ENCODE measurements around the gene ELL2. TPM values are rescaled to one million over a fixed set of nuclear protein-coding genes. Genes with fewer than 3 reads are reported as not detected.
A peak's percentile ranks its signal among the peaks of the same experiment; 100 is the strongest.

ELL2 gene
- total and polyA plus RNA-seq, 8 donors = 15.3 to 62.7 (median 24.3) TPM

DNA sequence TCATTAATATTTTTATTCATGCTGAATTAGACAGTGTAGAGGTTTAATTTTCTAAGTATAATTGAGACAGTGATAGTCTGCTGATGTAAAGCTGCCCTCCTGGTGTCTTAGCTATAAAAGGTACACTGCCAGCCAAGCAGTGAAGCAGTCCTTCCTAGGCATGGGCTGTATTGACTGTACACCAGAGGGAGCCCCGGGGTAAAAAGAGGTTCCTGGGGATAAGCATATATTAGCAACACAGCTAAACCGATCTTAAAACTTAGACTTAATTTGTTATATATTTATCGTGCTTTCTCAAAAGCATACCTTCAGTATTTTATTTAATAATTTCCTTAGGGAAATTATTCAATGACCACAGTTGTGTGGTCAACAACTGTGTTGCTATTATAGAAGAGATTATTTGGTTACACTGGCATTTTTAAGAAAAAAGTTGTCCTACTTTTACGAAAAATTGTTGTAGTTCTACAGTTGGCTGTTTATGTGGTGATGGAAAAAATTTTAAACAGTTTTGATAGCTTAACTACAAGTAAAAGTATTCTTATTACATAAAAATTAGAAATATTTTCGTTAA, 68.8 kb downstream of the ELL2 start:
- H3K4me1 ChIP-seq = no peaks in the 10 kb centered on the region
- ATAC-seq = peak; percentile 83
- TF ChIP-seq CTCF (IDR thresholded peaks at IDR 0.05) = peak; percentile 25
- intact Hi-C loops (cut with DNase I) = no loop called here
- no peaks in the 10 kb centered on the region for H3K9me3 ChIP-seq
- no peak overlapping the region for H3K4me3 ChIP-seq
- DNase-seq = no peak
- H3K27me3 ChIP-seq = no peaks in the 10 kb centered on the region
- no peak overlapping the region for H3K27ac ChIP-seq
- peaks cover 5 to 92% of the 10 kb centered on the region in 2 donors for H3K36me3 ChIP-seq

GRCh38 chr5:95891499-95891898, 70.2 kb downstream of the ELL2 start:
- Histone ChIP-seq H3K36me3 (peaks cover 5 to 87% of the 10 kb centered on the region in 2 donors), H3K27me3 (no peaks in the 10 kb centered on the region), H3K4me1 (no peaks in the 10 kb centered on the region), H3K27ac (no peak overlapping the region), H3K9me3 (no peaks in the 10 kb centered on the region), H3K4me3 (no peak overlapping the region)
- no peak for ATAC-seq
- no peak for DNase-seq
- no peak for TF ChIP-seq CTCF (IDR thresholded peaks at IDR 0.05)
- intact Hi-C loops (cut with DNase I) = no loop called here

GRCh38 chr5:95889076-95889475, 72.6 kb downstream of the ELL2 start:
- Histone ChIP-seq H3K9me3 (no peaks in the 10 kb centered on the region), H3K27ac (no peak overlapping the region), H3K4me3 (no peak overlapping the region), H3K36me3 (peaks cover 5 to 70% of the 10 kb centered on the region in 2 donors), H3K27me3 (no peaks in the 10 kb centered on the region), H3K4me1 (peaks cover 2 to 7% of the 10 kb centered on the region in 2 donors)
- ATAC-seq (no peak), DNase-seq (no peak)
- intact Hi-C loops (cut with DNase I) = no loop called here
- TF ChIP-seq CTCF (IDR thresholded peaks at IDR 0.05) = no peak

DNA sequence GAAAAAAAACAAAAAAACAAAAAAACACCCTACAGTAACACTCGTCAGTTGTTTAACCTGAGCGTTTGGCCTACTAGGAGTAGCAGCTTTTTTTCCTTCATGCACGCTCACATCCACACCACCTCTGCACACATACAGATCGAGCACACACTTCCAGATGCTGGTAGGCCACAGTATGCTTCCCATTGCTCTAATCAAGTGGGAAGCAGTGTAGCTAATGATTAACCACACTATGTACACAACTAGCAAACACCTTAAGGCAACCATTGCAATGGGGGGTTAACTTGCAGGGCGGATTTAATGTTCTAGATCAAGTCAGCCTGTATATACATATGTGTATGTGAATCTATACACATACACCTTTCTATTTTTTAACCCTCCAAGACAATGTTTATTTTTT, 73.7 kb downstream of the ELL2 start:
- Histone ChIP-seq H3K27ac (no peak overlapping the region), H3K27me3 (no peaks in the 10 kb centered on the region), H3K9me3 (no peaks in the 10 kb centered on the region), H3K36me3 (peaks cover 5 to 61% of the 10 kb centered on the region in 2 donors), H3K4me1 (peaks cover 6 to 11% of the 10 kb centered on the region in 2 donors), H3K4me3 (no peak overlapping the region)
- intact Hi-C loops (cut with DNase I) = no loop called here
- ATAC-seq = no peak
- TF ChIP-seq CTCF (IDR thresholded peaks at IDR 0.05) = no peak
- DNase-seq = no peak

DNA sequence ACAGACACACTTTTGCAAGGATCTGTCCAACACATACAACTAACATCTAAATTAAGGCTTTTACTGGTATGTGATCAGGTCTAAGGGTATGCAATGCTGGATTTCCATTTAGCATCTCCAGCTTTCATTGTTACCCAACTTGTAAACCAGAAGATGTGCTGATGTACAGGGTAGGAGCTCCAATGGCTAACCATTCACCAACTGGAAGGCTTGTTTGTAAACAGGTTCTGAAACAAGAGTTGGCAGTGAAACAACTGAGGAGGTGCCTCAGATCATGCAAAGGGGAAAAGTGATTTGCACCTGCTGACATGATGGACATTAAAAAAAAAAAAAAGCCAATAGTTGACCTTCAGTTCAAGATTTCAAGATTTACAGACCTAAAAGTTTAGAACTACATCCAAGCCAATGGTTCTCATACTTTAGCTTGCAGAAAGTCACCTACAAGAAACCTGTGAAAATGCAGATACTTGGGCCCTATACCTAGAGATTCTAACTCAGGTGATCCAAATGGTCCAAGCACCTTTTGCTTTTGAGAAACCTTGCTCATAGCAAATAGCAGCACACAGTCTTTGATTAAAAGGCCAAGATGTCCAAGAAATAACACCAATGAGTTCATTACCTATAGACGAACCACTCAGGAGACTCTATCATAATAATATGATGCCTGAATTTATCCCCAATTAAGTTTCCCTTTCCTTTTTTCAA, 75.2 kb downstream of the ELL2 start:
- no peak overlapping the region for H3K27ac ChIP-seq
- TF ChIP-seq CTCF (IDR thresholded peaks at IDR 0.05) = no peak
- ATAC-seq (no peak), DNase-seq (no peak)
- no peaks in the 10 kb centered on the region for H3K9me3 ChIP-seq
- intact Hi-C loops (cut with DNase I) = no loop called here
- H3K4me1 ChIP-seq = peaks cover 6 to 11% of the 10 kb centered on the region in 2 donors
- H3K27me3 ChIP-seq = no peaks in the 10 kb centered on the region
- H3K4me3 ChIP-seq = no peak overlapping the region
- H3K36me3 ChIP-seq = peaks cover 5 to 48% of the 10 kb centered on the region in 2 donors
